NCI-H187 (cell line): ENCODE results near the gene MMP26.
"Not testable (repeated sequence)": the region's sequence is repeated elsewhere in the genome, so short reads cannot be mapped to it uniquely, and the experiment has no call there.

Experiments
- DNase-seq, 2 experiments: peaks; one replicate each; lab custom pipeline; 2025; lab: John Stamatoyannopoulos, UW

MMP26 gene

GRCh38 chr11:4722616-4723534, 18.3 kb downstream of the MMP26 start:
- not testable (repeated sequence) for DNase-seq

GRCh38 chr11:4727171-4727570, 22.6 kb downstream of the MMP26 start:
- no peak for DNase-seq

GRCh38 chr11:4740735-4741134, 36.2 kb downstream of the MMP26 start:
- DNase-seq: no peak

GRCh38 chr11:4748438-4748837, 43.9 kb downstream of the MMP26 start:
- DNase-seq: no peak

GRCh38 chr11:4751201-4751600, 46.6 kb downstream of the MMP26 start:
- no peak for DNase-seq
